Measurements from ENCODE around the gene DPP6.

DNA sequence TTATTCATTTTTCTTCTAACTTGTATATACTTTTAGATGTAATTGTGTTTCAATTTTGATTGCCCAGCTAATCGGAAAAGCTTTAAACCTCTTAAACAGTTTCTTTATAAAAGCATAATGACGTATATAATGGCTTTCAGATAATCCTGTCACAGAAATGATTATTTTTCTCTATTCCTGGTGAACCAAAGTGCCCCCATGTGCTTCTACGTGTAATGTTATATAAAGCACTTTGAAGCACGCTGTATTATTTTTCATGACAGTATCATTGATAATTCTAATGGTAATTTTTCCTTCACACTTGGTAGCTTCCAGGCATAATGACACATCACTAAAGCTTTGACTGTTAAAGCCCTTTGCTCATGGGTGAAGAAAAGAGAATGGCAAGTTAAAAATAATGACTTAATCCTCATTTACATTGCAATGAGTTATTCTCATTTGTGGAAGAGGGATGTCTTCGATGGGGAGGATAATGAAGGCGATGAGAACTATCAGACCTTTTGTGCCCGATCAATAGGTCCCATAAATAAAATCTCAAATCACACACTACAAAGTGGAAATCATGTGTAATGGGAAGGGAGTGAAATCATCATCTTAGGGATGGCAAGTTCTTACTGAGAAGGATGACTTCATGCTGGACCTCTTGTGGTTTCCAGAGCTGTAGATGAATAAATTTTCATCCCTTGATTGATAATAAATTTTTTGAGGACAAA is 460.1 kb downstream of the DPP6 start:
- TF ChIP-seq, protein P1, sequence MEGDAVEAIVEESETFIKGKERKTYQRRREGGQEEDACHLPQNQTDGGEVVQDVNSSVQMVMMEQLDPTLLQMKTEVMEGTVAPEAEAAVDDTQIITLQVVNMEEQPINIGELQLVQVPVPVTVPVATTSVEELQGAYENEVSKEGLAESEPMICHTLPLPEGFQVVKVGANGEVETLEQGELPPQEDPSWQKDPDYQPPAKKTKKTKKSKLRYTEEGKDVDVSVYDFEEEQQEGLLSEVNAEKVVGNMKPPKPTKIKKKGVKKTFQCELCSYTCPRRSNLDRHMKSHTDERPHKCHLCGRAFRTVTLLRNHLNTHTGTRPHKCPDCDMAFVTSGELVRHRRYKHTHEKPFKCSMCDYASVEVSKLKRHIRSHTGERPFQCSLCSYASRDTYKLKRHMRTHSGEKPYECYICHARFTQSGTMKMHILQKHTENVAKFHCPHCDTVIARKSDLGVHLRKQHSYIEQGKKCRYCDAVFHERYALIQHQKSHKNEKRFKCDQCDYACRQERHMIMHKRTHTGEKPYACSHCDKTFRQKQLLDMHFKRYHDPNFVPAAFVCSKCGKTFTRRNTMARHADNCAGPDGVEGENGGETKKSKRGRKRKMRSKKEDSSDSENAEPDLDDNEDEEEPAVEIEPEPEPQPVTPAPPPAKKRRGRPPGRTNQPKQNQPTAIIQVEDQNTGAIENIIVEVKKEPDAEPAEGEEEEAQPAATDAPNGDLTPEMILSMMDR (IDR thresholded peaks at IDR 0.05 in 8 of 11, conservative IDR thresholded peaks at IDR 0.05 in 3 of 11), result no peak
- TF ChIP-seq POLR2A (IDR thresholded peaks at IDR 0.05) (no peak), POLR2AphosphoS5 (IDR thresholded peaks at IDR 0.05) (no peak)
